GM19193 (cell line): ENCODE results near the gene DSG2.

Experiments
- POLR2A ChIP-seq: IDR thresholded peaks from 4 replicates; pipeline ENCODE4 v1.6.1; 2011; ENCODE audit not compliant: insufficient read depth, insufficient read length; ENCODE audit errors: extremely low read depth

Gene DSG2

DNA sequence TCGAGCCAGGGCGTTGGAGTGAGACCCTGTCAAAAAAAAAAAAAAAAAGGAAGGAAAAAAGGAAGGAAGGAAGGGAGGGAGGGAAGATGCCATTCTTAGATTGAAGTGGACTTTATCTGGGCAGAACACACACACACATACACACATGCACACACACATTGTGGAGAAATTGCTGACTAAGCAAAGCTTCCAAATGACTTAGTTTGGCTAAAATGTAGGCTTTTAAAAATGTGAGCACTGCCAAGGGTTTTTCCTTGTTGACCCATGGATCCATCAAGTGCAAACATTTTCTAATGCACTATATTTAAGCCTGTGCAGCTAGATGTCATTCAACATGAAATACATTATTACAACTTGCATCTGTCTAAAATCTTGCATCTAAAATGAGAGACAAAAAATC is 93.1 kb downstream of the DSG2 start:
- no peak for TF ChIP-seq POLR2A

DNA sequence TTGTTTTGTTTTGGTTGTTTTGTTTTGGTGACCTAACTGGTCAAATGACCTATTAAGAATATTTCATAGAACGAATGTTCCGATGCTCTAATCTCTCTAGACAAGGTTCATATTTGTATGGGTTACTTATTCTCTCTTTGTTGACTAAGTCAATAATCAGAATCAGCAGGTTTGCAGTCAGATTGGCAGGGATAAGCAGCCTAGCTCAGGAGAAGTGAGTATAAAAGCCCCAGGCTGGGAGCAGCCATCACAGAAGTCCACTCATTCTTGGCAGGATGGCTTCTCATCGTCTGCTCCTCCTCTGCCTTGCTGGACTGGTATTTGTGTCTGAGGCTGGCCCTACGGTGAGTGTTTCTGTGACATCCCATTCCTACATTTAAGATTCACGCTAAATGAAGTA is 93.7 kb downstream of the DSG2 start, which contains the start of gene TTR:
TSS of gene TTR (plus strand) at position 250 of the 400 bp plus-strand sequence. CDS start at position 276, 26 bp downstream.
- TF ChIP-seq POLR2A, result no peak

DNA sequence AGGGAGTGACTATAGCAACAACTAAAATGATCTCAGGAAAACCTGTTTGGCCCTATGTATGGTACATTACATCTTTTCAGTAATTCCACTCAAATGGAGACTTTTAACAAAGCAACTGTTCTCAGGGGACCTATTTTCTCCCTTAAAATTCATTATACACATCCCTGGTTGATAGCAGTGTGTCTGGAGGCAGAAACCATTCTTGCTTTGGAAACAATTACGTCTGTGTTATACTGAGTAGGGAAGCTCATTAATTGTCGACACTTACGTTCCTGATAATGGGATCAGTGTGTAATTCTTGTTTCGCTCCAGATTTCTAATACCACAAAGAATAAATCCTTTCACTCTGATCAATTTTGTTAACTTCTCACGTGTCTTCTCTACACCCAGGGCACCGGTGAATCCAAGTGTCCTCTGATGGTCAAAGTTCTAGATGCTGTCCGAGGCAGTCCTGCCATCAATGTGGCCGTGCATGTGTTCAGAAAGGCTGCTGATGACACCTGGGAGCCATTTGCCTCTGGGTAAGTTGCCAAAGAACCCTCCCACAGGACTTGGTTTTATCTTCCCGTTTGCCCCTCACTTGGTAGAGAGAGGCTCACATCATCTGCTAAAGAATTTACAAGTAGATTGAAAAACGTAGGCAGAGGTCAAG is 94.7 kb downstream of the DSG2 start:
- no peak for TF ChIP-seq POLR2A

DNA sequence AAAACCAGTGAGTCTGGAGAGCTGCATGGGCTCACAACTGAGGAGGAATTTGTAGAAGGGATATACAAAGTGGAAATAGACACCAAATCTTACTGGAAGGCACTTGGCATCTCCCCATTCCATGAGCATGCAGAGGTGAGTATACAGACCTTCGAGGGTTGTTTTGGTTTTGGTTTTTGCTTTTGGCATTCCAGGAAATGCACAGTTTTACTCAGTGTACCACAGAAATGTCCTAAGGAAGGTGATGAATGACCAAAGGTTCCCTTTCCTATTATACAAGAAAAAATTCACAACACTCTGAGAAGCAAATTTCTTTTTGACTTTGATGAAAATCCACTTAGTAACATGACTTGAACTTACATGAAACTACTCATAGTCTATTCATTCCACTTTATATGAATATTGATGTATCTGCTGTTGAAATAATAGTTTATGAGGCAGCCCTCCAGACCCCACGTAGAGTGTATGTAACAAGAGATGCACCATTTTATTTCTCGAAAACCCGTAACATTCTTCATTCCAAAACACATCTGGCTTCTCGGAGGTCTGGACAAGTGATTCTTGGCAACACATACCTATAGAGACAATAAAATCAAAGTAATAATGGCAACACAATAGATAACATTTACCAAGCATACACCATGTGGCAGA is 97.3 kb downstream of the DSG2 start:
- TF ChIP-seq POLR2A, result no peak

DNA sequence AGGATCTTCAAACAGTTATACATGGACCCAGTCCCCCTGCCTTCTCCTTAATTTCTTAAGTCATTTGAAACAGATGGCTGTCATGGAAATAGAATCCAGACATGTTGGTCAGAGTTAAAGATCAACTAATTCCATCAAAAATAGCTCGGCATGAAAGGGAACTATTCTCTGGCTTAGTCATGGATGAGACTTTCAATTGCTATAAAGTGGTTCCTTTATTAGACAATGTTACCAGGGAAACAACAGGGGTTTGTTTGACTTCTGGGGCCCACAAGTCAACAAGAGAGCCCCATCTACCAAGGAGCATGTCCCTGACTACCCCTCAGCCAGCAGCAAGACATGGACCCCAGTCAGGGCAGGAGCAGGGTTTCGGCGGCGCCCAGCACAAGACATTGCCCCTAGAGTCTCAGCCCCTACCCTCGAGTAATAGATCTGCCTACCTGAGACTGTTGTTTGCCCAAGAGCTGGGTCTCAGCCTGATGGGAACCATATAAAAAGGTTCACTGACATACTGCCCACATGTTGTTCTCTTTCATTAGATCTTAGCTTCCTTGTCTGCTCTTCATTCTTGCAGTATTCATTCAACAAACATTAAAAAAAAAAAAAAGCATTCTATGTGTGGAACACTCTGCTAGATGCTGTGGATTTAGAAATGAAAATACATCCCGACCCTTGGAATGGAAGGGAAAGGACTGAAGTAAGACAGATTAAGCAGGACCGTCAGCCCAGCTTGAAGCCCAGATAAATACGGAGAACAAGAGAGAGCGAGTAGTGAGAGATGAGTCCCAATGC is 98.3 kb downstream of the DSG2 start:
- no peak for TF ChIP-seq POLR2A

DNA sequence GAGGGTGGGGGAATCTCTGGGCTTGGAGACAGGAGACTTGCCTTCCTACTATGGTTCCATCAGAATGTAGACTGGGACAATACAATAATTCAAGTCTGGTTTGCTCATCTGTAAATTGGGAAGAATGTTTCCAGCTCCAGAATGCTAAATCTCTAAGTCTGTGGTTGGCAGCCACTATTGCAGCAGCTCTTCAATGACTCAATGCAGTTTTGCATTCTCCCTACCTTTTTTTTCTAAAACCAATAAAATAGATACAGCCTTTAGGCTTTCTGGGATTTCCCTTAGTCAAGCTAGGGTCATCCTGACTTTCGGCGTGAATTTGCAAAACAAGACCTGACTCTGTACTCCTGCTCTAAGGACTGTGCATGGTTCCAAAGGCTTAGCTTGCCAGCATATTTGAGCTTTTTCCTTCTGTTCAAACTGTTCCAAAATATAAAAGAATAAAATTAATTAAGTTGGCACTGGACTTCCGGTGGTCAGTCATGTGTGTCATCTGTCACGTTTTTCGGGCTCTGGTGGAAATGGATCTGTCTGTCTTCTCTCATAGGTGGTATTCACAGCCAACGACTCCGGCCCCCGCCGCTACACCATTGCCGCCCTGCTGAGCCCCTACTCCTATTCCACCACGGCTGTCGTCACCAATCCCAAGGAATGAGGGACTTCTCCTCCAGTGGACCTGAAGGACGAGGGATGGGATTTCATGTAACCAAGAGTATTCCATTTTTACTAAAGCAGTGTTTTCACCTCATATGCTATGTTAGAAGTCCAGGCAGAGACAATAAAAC is 100.2 kb downstream of the DSG2 start:
- TF ChIP-seq POLR2A, result no peak
